ENCODE results near the gene SMAD3. TPM values are rescaled to one million over a fixed set of nuclear protein-coding genes. Genes with fewer than 3 reads are reported as not detected.

The SMAD3 gene
- total and polyA plus RNA-seq, 2 donors (not counting 1 experiment from before 2014, with no cell fraction given), result 55.9 to 163 TPM

Other genes starting within 250 kb of the SMAD3 start
- gene AAGAB, start 189.1 kb downstream of the SMAD3 start, total RNA-seq, result 25.0 and 28.3 TPM in 2 replicates
- 9.4 and 10.7 TPM in 2 replicates for gene AAGAB, start 189.1 kb downstream of the SMAD3 start, polyA plus RNA-seq
- 1.6 and 2.2 TPM in 2 replicates for gene IQCH, start 189.2 kb downstream of the SMAD3 start, total RNA-seq
- 0.10 TPM in 1 of 2 replicates, not detected in the other for gene IQCH, start 189.2 kb downstream of the SMAD3 start, polyA plus RNA-seq